ENCODE measurements around the gene FAM98A. TPM values are rescaled to one million over a fixed set of nuclear protein-coding genes. Genes with fewer than 3 reads are reported as not detected.

FAM98A gene
- total RNA-seq, 2 donors from 2014 or later, result 34.7 to 49.0 TPM

- no peak overlapping the region for H3K27ac Mint-ChIP-seq
Measured at GRCh38 chr2:33560017-33560416, 39.1 kb downstream of the FAM98A start.

GRCh38 chr2:33559328-33559727 is 39.8 kb downstream of the FAM98A start:
- H3K27ac Mint-ChIP-seq, result no peak overlapping the region
- H3K9me3 Mint-ChIP-seq, result no peaks in the 10 kb centered on the region
- DNase-seq (ENCODE audit: low spot score in 2 of 2) (no peak), ATAC-seq (no peak)
- peaks cover 0 to 16% of the 10 kb centered on the region in 2 donors for H3K36me3 Mint-ChIP-seq

More at GRCh38 chr2:33560017-33560416, 39.1 kb downstream of the FAM98A start:
- ATAC-seq (no peak), DNase-seq (ENCODE audit: low spot score in 2 of 2) (no peak)
- no peaks in the 10 kb centered on the region for H3K9me3 Mint-ChIP-seq
- H3K36me3 Mint-ChIP-seq, result peaks cover 0 to 16% of the 10 kb centered on the region in 2 donors

GRCh38 chr2:33555681-33556080 is 43.4 kb downstream of the FAM98A start:
- Mint-ChIP-seq H3K27ac (no peak overlapping the region), H3K36me3 (peaks cover 4 to 7% of the 10 kb centered on the region in 2 donors), H3K9me3 (no peaks in the 10 kb centered on the region)
- ATAC-seq (no peak), DNase-seq (ENCODE audit: low spot score in 2 of 2) (no peak)

- H3K36me3 Mint-ChIP-seq, result peaks cover 0 to 4% of the 10 kb centered on the region in 2 donors
- DNase-seq (ENCODE audit: low spot score in 2 of 2) (no peak), ATAC-seq (no peak)
- H3K9me3 Mint-ChIP-seq, result no peaks in the 10 kb centered on the region
- H3K27ac Mint-ChIP-seq, result no peak overlapping the region
Measured at GRCh38 chr2:33552758-33553461, 46.2 kb downstream of the FAM98A start.

- ATAC-seq, result no peak
- H3K27ac Mint-ChIP-seq, result no peak overlapping the region
Measured at GRCh38 chr2:33550206-33550605, 48.9 kb downstream of the FAM98A start.

GRCh38 chr2:33541243-33541642 is 57.9 kb downstream of the FAM98A start:
- ATAC-seq, result no peak
- no peak for DNase-seq (ENCODE audit: low spot score in 2 of 2)
- Mint-ChIP-seq H3K27ac (no peak overlapping the region), H3K9me3 (no peaks in the 10 kb centered on the region), H3K36me3 (no peaks in the 10 kb centered on the region)

More at GRCh38 chr2:33550206-33550605, 48.9 kb downstream of the FAM98A start:
- Mint-ChIP-seq H3K36me3 (peaks cover 0 to 4% of the 10 kb centered on the region in 2 donors), H3K9me3 (no peaks in the 10 kb centered on the region)
- DNase-seq (ENCODE audit: low spot score in 2 of 2), result no peak

GRCh38 chr2:33535421-33535820 is 63.7 kb downstream of the FAM98A start:
- ATAC-seq, result no peak
- no peak overlapping the region for H3K27ac Mint-ChIP-seq
- H3K36me3 Mint-ChIP-seq, result no peaks in the 10 kb centered on the region
- DNase-seq (ENCODE audit: low spot score in 2 of 2), result no peak
- H3K9me3 Mint-ChIP-seq, result no peaks in the 10 kb centered on the region

Other genes with a start within 250 kb of the FAM98A start
- gene RASGRP3, start 122.7 kb downstream of the FAM98A start, total RNA-seq, result 1 to 10 TPM; 2.5 to 2.8 TPM

Data from activated naive CD4-positive, alpha-beta T cell treated with anti-CD3 and anti-CD28 coated beads, Interleukin-2, amount 50 U/mL, for 72 hours (primary cell).